G401 (cell line): ENCODE results near the gene DHX58. TPM values are rescaled to one million over a fixed set of nuclear protein-coding genes. Genes with fewer than 3 reads are reported as not detected.
A peak's percentile ranks its signal among the peaks of the same experiment; 100 is the strongest.
"Not testable (repeated sequence)": the region's sequence is repeated elsewhere in the genome, so short reads cannot be mapped to it uniquely, and the experiment has no call there.

Experiments
- DNase-seq: peaks from one replicate; pipeline ENCODE4 v3.0.0-alpha.2; 2015; ENCODE audit warnings: low spot score
- in situ Hi-C: cut with HindIII; loops from 2 replicates; pipeline ENCODE4 v1.10.0; 2016; ENCODE audit warnings: low sequenced_read_pairs, mixed read lengths
- total RNA-seq: library from RNA; depleted of rRNA; stranded (reverse); fragments of >200 nt; shearing (Covaris generic); gene quantifications from 2 replicates; pipeline ENCODE4 v1.2.3, GENCODE V29; 2014; rRNA removed

DHX58 gene
- 2.4 and 6.5 TPM in 2 replicates for total RNA-seq

DNA sequence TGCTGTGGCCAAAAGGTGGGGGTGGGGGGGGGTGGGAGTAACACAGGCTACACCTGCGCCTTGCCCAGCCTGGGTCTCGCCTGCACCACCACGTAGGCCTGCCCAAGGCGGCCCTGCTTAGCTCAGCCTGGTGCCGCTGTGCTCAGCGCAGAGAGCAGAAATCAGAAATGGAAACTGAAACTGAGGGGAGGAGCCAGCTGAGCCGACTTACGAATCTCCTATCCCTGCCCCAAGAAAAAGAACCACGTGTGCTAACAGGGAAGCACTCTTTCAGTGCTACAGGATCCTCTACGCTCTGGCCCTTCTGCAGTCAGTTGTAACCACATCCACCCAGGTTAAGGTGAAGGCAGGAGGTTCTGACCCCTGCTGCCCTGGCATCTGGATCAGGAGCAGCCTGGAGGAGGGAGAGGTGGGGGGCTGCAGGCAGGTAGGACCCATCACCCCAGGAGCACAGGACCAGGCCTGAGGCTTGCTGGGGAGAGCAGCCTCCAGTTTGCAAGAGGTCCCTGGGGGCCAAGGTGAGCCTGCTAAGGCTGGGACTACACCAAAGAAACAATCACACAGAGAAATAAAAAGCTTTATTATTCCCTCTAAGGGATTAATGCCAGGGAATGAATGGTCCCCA lies at the start of gene DHX58:
Gene DHX58, minus strand, starts transcription at position 163 of the 625 bp plus-strand sequence. CDS start 822 bp downstream, outside the sequence.
- DNase-seq, result peak; percentile 71
- in situ Hi-C loops, result no loop called here

DNA sequence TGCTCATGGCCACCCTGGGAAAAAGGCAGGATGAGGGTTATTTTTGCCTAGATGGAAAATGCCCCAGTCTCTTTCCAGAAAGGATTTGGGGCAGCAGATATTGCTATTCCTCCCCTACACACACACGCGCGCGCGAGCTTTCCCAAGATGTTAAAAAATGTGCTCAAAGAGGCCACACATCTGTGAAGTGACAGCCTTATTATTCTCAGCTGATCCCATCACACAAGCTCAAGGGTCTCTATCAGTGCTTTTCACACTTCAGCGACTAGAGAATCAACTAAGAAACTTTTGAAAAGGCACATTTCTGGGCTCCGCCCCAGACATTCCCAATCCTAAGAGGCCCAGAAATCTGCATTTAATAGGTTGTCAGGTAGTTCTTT lies 48.0 kb upstream of the DHX58 start:
- no peak for DNase-seq
- in situ Hi-C loops, result no loop called here

DNA sequence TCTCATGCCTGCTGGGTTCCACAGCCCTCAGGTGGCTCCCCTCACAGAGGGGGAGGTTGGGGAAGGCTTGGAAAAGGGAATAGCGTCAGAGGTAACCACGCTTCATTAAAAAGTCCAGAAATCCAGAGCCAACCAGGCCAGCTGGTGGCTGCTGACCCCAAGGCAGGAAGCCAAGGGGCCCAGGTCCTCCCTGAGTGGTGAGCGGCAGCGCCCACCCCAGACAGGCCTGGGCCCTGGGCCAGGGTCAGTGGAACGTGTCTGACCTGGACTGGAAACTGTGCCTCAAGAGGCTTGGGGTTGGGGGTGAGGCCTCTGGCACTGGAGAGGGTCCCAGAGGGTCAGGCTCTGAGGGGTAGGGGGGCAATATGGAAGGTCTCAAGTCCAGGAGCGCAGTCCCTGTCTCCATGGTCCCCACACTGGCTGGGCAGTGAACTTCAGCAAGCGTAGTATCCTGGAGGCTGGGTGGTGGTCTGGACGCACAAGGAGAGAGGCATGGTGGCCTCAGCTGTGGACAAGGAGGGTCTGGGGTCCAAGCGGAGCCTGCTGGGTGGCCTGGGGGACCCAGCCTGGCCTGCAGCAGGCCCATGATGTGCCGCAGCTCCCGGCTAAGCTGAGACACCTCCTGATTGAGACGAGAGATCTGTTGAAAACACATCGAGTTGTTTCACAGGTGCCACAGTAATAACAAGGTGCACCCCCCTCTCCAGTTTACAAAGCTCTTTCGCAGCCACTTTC lies 47.4 kb upstream of the DHX58 start:
- in situ Hi-C loops, result no loop called here
- DNase-seq, result no peak

DNA sequence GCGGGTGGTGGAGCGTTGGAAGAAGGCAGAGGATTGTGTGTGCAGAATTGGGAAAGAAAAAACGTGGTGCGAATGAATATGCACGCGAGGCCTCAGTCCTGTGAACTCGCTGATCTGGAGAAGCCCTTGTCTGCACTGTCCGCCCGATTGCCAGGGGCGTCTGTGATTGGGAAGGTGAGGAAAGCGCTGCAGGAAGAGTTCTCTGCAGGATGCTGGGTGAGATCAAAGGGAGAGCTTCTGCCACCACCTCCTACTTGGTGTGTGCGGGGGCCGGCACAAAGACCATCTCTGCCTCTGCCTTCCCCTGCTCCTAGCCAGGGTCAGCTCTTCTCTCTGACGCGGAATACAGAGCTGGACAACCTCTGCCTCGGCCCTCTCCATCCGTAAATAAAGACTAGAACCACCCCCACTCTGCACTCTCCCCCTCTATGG lies 43.1 kb upstream of the DHX58 start:
- DNase-seq, result no peak
- in situ Hi-C loops, result no loop called here

DNA sequence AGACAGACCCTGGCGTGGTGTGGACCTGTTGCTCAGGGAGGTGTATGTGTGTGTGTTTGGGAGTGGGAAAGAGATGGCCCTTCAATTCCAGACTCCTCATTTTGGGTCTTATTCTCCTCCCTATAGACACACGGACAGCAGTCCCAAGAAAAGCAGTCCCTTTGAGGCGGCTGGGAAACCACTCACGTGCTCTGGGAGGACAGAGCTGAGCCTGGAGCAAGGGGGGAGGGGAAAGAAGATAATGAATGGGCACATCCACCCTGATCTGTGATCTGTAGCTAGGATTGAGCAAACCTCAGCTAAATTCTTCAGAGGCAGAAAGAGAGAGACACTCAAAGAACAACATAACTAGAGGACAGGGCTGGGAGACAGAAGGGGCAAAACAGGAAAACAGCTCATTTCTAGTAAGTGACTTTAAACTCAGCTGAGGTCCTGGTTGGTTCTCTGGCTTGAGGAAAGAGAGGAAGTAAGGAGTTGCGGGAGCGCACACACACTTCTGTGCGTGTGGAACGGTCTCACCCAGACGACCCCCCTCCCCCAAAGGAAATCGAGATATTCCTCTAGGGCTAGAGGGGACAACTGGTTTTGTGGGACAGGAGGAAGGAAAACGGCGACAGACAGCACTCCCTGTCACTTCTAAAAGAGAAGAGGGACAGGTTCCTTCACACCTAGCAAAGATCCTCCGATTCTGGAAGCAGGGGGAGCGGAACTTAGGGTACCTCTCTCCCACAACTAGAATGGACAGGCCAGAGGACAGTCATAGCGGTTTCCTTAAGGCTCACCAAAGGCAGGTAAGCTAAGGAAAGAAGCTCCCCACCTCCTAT lies 41.6 kb upstream of the DHX58 start:
- in situ Hi-C loops, result no loop called here
- DNase-seq, result no peak

DNA sequence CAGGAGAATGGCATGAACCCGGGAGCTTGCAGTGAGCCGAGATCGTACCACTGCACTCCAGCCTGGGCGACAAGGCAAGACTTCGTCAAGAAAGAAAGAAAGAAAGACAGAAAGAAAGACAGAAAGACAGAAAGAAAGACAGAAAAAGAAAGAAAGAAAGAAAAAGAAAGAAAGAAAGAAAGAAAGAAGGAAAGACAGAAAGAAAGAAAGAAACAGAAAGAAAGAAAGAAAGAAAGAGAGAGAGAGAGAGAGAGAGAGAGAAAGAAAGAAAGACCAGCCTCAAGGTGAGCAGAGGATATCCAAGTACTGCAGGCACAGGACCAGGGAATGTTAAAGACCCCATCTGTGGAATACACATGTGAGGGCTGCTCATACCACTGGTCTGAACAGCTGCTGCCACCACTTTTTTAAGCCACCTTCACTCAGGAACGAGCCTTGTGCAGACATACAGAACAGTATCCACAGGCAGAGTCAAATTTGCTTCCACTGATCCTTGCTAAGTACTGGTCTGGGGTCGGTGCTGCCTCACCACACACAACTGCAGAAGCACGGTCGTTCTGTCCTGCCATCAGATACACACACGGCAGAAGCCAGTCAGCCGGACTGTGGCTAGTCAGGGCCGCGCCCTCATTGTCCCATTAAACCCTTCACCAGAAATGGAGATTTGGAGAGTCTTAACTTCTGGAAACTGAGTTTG lies 34.5 kb upstream of the DHX58 start:
- in situ Hi-C loops, result no loop called here
- DNase-seq, result no peak

DNA sequence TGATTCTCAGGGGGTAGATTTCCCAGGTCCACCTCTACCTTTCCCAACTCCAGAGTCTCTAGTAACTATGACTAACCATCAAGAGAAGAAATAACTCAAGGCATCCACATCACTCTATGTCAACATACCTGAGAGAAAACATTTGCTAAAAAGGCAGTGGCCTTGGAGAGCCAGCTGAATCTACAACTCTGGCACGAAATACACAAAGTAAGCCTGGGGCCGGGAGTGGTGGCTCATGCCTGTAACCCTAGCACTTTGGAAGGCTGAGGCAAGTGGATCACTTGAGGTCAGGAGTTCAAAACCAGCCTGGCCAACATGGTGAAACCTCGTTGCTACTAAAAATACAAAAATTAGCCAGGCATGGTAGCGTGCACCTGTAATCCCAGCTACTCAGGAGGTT lies 30.6 kb upstream of the DHX58 start:
- in situ Hi-C loops, DNase-seq: not testable (repeated sequence)

DNA sequence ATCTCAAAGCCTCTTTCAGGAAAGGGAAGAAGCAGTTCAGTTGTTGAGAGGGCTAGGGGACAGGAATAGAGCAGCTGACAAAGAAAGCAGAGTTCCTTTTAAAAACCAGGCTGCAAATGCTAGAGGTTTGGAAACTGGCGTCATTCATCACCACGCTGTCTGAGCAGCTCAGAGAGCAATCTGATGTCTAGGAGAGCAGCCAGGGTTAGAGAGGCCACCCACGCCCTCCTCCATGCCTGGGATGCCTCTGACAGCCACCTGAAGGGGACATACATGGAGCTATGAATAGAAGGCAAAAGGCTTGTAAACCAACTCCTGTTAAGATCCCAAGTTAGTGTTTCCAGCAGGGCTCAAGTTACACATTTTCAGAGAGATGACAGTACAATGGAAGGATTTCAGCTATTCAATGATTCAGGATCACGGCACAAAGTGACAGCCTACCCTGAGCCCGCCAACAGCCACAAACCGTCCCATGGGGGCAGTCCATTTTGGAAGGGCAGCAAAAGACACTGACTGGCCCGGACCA lies 29.9 kb upstream of the DHX58 start:
- in situ Hi-C loops, result no loop called here
- no peak for DNase-seq

DNA sequence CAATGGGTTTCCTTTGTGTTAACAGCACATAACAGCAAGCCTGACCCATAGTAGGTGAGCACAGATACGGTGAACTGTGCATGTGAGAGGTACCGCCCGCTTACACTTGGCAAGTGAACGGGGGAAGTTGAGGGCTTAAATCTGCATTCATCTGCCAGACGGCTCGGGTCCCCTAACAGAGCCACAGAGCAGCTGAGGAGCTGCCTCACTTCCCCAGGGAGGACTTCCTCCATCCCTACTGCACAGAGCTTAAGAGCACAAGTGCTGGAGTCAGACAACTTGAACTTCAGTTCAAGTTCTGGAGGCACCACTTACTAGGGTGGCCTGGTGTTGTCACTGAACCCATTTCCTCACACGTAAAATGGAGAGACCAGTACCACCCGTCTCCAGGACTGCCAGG lies 28.9 kb upstream of the DHX58 start:
- in situ Hi-C loops, result no loop called here
- no peak for DNase-seq

DNA sequence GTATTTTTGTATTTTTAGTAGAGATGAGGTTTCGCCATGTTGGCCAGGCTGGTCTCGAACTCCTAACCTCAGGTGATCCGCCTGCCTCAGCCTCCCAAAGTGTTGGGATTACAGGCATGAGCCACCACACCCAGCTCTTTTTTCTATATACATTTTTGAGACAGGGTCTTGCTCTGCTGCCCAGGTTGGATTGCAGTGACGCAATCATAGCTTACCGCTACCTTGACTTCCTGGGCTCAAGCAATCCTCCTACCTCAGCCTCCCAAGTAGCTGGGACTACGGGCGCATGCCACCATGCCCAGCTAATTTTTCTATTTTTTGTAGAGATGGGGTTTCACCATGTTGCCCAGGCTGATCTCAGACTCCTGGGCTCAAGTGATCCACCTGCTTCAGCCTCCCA lies 28.2 kb upstream of the DHX58 start:
- DNase-seq, in situ Hi-C loops: not testable (repeated sequence)

DNA sequence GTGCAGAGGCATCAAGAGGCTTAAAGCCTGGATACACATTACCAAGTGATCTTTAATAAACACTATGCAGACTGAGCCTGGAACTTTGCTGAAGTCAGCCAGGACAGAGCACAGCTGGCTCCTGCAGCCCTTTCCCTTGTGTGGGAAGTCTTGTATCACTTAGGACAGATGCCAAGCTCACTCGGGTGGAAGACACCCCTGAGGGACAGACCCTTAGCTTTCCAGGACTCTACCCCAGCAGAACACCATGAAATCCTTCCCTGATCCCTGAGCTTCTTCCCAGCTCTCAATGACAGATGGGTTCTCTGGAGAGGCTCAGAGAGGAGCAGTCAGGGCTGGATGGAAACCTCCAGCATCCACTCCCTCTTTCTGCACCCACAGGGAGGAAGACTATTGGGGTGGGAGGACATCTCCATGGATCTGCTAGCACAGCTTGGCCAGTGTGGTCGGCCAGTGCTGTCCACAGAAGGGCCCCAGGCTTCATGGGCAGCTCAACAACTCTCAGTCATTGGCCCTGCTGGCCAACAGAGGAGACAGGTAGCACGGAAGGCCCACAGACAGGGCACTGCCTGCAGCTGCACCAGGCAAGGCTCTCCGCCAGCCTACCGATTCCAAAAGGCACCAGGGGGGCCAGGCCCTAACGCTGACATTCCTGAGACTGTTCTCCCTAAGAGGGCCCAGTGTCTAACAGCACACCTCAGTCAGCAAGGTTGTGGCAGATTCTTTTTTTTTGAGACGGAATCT lies 26.4 kb upstream of the DHX58 start:
- no peak for DNase-seq
- in situ Hi-C loops, result loop anchor here (5.0 kb wide), 1 partner anchor 68 kb away; no protein-coding TSS in a partner anchor

DNA sequence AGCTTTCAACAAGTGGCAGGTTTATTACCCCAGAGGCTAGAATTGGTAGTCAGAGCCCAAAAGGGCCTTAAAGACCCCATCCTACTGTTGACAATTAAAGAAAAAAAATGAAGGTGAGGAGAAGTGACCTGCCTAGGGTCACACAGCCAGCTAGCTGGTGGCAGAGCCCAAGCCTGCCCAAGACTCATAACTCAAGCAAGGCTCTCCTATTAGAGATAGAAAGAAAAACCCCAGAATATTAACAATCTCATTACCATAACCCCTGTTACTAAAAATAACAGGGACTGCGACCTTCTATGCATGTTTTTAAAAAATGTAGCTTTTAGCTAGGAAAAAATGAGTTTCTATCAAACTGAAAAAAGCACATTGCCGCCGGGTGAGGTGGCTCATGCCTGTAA lies 24.1 kb upstream of the DHX58 start:
- in situ Hi-C loops, result loop anchor here (5.0 kb wide), 1 partner anchor 71 kb away; no protein-coding TSS in a partner anchor
- no peak for DNase-seq

DNA sequence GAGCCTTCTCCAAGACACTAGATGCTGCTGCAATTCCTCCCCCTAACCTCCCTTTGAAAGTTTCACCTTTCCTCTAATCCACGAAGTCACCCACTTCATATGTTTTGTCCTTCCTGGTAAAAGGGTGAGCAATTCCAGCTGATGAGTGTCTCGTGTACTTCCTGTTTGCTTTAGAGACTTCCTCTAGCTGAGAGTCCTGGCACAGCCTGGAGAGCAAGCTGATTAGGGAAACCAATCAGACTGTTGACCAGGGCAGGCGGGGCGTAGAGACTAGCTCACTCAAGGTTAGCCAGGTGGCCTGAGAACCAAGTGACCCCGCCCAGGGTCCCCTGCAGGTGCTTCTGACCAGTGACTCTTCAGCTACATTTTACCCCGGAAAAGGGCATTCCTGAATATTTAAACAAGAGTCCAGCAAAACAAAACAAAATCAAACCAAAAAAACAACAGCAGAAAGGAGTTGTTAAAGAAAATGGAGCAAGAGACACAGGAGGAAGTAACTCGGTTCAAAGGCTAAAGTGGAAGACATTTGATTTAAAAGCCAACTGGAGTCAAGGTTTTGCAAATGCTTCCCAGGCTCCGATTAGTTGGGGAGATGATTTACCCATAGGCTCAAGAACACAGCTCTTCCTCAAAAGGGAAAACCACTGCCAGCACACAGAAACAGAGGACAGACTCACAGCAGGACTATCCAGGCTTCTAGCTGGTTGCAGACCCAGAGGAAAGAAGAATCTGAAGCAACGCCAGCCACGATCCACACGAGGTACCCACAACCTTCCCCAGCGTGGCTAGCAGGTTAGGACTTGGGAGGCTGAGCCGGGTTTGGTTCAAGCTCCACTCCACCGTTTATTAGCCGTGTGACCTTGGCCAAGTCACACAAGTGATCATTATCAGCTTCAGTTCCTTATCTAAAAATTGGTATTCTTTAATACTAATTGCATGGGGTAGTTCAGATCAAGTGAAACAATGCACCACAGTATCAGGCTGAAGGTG lies 23.4 kb upstream of the DHX58 start:
- no peak for DNase-seq
- in situ Hi-C loops, result loop anchor here (5.0 kb wide), 1 partner anchor 71 kb away; no protein-coding TSS in a partner anchor

DNA sequence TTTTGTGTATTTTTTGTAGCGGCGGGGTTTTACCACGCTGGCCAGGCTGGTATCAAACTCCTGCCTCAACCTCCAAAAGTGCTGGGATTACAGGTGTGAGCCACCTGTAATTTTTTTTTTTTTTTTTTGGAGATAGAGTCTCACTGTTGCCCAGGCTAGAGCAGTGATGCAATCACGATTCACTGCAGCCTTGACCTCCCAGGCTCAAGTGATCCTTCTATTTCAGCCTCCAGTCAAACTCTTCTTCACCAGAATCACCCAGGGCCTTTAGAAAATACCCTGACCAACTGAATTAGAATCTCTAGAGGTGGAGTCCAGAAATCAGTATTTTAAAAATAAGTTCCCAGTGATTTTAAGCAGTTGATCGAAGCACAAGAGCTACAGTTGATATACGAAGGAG lies 22.6 kb upstream of the DHX58 start:
- no peak for DNase-seq
- in situ Hi-C loops, result loop anchor here (5.0 kb wide), 1 partner anchor 72 kb away; no protein-coding TSS in a partner anchor

DNA sequence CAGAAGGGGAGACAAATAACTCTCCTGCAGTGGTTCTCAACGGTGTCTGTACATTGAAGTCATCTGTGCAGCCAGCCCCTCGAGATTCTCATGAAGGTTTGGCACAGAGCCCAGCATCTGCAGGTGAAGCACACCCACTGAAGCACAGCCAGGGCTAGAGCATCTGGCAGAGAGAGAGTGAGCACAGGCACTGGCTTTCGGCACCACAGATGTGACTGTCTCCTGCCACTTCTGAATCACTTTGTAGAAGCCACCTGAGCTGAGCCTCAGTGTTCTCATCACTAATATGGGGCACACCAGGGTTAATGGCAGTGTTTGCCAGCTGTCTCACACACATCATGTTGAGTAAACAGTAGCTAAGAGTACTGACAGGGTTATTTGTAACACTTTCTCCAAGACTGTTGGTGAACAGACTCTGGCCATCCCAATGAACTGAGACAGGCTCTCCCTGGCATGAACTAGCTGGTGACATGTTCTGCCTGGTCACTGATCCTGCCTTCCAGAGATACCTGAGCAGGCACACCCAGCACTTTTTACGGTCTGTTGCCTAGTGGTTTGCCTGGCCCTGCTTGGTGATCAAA lies 21.0 kb upstream of the DHX58 start:
- no peak for DNase-seq
- in situ Hi-C loops, result no loop called here

DNA sequence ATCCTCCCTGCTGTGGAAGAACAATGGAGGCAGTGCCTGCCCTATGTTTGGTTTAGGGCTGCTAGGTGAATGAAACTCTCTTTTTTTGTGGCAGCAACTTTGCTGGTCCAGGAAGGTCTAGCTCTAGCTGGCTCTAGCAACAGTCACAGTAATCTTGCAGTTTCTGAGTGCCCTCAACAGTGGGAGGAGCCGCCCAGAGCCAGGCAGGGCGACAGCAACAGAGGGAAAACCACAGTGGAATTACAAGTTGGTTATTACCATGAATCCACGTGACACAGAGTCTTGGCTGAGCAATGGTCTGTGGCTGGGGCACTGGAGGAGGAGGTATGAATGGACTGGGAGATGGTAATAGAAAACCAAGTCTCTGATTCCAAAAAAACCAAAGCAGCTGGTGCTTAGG lies 20.4 kb upstream of the DHX58 start:
- no peak for DNase-seq
- in situ Hi-C loops, result no loop called here

DNA sequence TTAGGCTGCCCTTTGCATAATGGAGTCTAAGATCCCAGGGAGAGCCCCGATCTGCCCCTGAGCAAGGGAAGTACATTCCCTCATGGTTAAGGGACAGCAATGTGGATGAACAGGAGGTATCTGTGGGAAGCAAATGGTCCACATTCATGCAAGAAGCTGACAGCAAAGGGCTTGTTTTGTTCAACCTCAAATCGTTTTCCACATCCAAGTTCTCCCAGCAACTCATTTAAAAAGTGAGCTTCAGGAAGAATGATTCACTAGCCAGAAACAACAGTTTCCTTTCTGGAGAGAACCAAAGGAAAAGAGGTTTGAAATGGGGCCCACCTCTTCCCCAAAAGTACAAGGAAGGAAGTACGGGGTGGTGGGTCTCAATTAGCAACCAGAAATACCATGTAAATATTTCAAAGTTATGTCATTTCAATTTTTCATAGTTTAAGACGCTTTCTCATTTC lies 19.5 kb upstream of the DHX58 start:
- in situ Hi-C loops, result no loop called here
- DNase-seq, result no peak
